K562 (cell line): ENCODE data around the gene ATP6V0E2. TPM values are rescaled to one million over a fixed set of nuclear protein-coding genes. Genes with fewer than 3 reads are reported as not detected.

Experiments used
- CBX1 ChIP-seq: sonication (generic); IDR thresholded peaks from 2 replicates; pipeline ENCODE4 v1.6.1; 2016; ENCODE audit warnings: antibody characterized with exemption, low read depth, mild to moderate bottlenecking
- CHD2 ChIP-seq: IDR thresholded peaks from 2 replicates; pipeline ENCODE4 v1.6.1; 2011; ENCODE audit warnings: low read depth, low read length
- FOXP1 ChIP-seq: sonication (generic); formaldehyde crosslinking; IDR thresholded peaks from 2 replicates; pipeline ENCODE4 v1.8.0; 2022; ENCODE audit warnings: mild to moderate bottlenecking, missing genetic modification reagents
- GTF2F1 ChIP-seq: IDR thresholded peaks from 2 replicates; pipeline ENCODE4 v1.6.1; 2011; ENCODE audit warnings: low read depth, low read length, improper control_type of control experiment
- PTTG1 ChIP-seq: fragments of 450-650 bp; IDR thresholded peaks from 2 replicates; pipeline ENCODE4 v1.6.1; 2016; ENCODE audit warnings: low read depth, mild to moderate bottlenecking, missing genetic modification characterization, missing compliant biosample characterization
- RBM17 ChIP-seq: fragments of 200-400 bp; formaldehyde crosslinking; IDR thresholded peaks from 2 replicates; pipeline ENCODE4 v1.6.1; 2017; ENCODE audit warnings: low read depth, mild to moderate bottlenecking, low read length, borderline replicate concordance
- SETDB1 ChIP-seq: IDR thresholded peaks from one replicate; pipeline ENCODE4 v1.6.1; 2012; ENCODE audit warnings: low read length, control low read depth, inconsistent platforms
- SMARCE1 ChIP-seq: fragments of 450-650 bp; IDR thresholded peaks from 2 replicates; pipeline ENCODE4 v1.7.1; 2016; ENCODE audit warnings: mild to moderate bottlenecking
- TRIM28 ChIP-seq: fragments of 450-650 bp; IDR thresholded peaks from 2 replicates; pipeline ENCODE4 v1.6.1; 2017
- TSC22D4 ChIP-seq: fragments of 450-650 bp; IDR thresholded peaks from 2 replicates; pipeline ENCODE4 v1.6.1; 2016; ENCODE audit warnings: missing genetic modification characterization, missing biosample characterization, control low read depth
- YY1 ChIP-seq, 3 experiments: IDR thresholded peaks; 2 replicates each; pipeline ENCODE4 v1.6.1; 2011; ENCODE audit warnings: low read length in 2 of 3, mild to moderate bottlenecking in 2 of 3, moderate library complexity in 2 of 3, borderline replicate concordance in 1 of 3, control low read depth in 1 of 3, low read depth in 1 of 3; ENCODE audit not compliant: insufficient read depth in 3 of 3, insufficient replicate concordance in 2 of 3, control insufficient read depth in 1 of 3, insufficient read length in 1 of 3; ENCODE audit errors: extremely low read depth in 1 of 3
- ZFP1 ChIP-seq: fragments of 450-650 bp; formaldehyde crosslinking; IDR thresholded peaks from 2 replicates; pipeline ENCODE4 v1.4.0; 2020; ENCODE audit warnings: mild to moderate bottlenecking, mixed read lengths
- ZNF224 ChIP-seq: sonication (generic); formaldehyde crosslinking; IDR thresholded peaks from 2 replicates; pipeline ENCODE4 v1.8.0; 2022; ENCODE audit warnings: mild to moderate bottlenecking, missing genetic modification reagents
- ZNF76 ChIP-seq: fragments of 250-450 bp; sonication (Bioruptor Pico); IDR thresholded peaks from 2 replicates; pipeline ENCODE4 v1.4.0; 2020; ENCODE audit warnings: mild to moderate bottlenecking, moderate library complexity, borderline replicate concordance
- polyA plus RNA-seq, 8 experiments: library from polyadenylated mRNA; depleted of rRNA in 4 of 8; stranded (reverse) in 5 of 8; unstranded in 3 of 8; fragments of >200 nt; fragmentation: Nextera tagmentation in 2 of 8; fragmentation: Illumina TruSeq in 1 of 8; extraction: Ambion mirVana in 2 of 8; extraction: Trizol in 1 of 8; gene quantifications; 2 replicates each; pipeline versions ENCODE4 v1.2.1 to v1.2.3, GENCODE V29; 2011 to 2014; ENCODE audit warnings: inconsistent platforms in 1 of 8, missing spikeins in 1 of 8
- total RNA-seq, 7 experiments: library from RNA; depleted of rRNA in 6 of 7; stranded (reverse); fragments of >200 nt in 6 of 7; fragmentation: Illumina TruSeq in 2 of 7; extraction: Trizol in 2 of 7; gene quantifications; 2 replicates each; pipeline versions ENCODE4 v1.2.1 to v1.2.3, GENCODE V29; 2011 to 2021; ENCODE audit warnings: low replicate concordance in 1 of 7
- TF ChIP-seq, protein P1 (sequence below): fragments of 250-450 bp; sonication (Bioruptor Pico); IDR thresholded peaks from 2 replicates; pipeline ENCODE4 v1.4.0; 2020
- TF ChIP-seq, protein P2 (sequence below): conservative IDR thresholded peaks from 2 replicates; pipeline ENCODE4 v1.6.1; 2011; ENCODE audit warnings: low read depth, mild to moderate bottlenecking, low read length; ENCODE audit not compliant: control insufficient read depth

ATP6V0E2 gene
- total and polyA plus RNA-seq, 9 of the 15 experiments (the other 6 are each of a cell fraction or from before 2014, with no cell fraction given): 0.55 to 18.5 (median 10.9) TPM

DNA sequence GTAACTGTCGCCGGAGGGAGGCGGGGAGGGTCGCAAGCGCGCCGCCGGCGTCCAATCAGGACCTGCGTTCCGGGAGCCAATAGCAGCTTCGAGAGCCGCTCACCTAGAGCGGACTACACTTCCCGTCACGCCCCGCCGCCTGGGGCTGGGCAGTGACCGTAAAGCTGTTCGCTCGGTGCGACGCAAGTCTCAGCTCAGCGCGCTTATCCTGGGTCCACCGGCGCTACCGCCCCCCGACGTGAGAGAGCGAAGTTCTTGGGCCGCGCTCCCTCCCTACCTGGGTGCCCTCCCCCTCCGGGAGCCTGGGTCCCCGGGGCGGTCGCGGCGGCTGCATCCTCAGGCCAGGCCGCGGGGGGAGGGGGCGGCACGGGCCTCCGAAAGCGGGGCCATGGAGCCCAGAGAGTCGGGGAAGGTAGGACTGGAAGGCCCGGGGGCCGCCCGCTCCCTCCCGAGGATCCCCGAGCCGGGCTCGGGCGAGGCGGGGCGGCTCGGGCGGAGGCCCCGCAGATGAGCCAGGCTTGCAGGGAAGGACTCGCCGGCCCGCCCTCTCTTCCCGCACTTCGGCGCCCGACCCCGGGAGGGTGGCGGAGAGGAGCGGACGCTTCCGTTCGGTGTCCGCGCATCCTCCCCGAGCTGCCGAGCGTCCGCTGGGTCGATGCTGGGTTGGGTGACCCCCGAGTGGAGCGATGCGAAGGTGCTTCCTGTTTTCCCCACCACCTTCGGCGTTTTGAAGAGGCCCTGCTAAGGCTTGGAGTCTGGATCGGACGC is 35.4 kb upstream of the ATP6V0E2 start, which contains the start of gene ZNF862 (continued):
- TF ChIP-seq, protein P1, sequence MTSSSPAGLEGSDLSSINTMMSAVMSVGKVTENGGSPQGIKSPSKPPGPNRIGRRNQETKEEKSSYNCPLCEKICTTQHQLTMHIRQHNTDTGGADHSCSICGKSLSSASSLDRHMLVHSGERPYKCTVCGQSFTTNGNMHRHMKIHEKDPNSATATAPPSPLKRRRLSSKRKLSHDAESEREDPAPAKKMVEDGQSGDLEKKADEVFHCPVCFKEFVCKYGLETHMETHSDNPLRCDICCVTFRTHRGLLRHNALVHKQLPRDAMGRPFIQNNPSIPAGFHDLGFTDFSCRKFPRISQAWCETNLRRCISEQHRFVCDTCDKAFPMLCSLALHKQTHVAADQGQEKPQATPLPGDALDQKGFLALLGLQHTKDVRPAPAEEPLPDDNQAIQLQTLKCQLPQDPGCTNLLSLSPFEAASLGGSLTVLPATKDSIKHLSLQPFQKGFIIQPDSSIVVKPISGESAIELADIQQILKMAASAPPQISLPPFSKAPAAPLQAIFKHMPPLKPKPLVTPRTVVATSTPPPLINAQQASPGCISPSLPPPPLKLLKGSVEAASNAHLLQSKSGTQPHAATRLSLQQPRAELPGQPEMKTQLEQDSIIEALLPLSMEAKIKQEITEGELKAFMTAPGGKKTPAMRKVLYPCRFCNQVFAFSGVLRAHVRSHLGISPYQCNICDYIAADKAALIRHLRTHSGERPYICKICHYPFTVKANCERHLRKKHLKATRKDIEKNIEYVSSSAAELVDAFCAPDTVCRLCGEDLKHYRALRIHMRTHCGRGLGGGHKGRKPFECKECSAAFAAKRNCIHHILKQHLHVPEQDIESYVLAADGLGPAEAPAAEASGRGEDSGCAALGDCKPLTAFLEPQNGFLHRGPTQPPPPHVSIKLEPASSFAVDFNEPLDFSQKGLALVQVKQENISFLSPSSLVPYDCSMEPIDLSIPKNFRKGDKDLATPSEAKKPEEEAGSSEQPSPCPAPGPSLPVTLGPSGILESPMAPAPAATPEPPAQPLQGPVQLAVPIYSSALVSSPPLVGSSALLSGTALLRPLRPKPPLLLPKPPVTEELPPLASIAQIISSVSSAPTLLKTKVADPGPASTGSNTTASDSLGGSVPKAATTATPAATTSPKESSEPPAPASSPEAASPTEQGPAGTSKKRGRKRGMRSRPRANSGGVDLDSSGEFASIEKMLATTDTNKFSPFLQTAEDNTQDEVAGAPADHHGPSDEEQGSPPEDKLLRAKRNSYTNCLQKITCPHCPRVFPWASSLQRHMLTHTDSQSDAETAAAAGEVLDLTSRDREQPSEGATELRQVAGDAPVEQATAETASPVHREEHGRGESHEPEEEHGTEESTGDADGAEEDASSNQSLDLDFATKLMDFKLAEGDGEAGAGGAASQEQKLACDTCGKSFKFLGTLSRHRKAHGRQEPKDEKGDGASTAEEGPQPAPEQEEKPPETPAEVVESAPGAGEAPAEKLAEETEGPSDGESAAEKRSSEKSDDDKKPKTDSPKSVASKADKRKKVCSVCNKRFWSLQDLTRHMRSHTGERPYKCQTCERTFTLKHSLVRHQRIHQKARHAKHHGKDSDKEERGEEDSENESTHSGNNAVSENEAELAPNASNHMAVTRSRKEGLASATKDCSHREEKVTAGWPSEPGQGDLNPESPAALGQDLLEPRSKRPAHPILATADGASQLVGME (CRISPR knock-in tag): peak; percentile 12; the same call in 1 of the 2 replicates
- no peak for TF ChIP-seq TRIM28
- peak; percentile 89; the same call in 1 of the 2 replicates for TF ChIP-seq CBX1
- no peak for TF ChIP-seq GTF2F1
- TF ChIP-seq TSC22D4 (tag): no peak
- no peak for TF ChIP-seq SMARCE1
- no peak for TF ChIP-seq PTTG1 (tag)
- TF ChIP-seq ZFP1 (CRISPR knock-in tag): no peak
- no peak for TF ChIP-seq RBM17
- peak; percentile 75; the same call in 1 of the 2 replicates for TF ChIP-seq ZNF224 (CRISPR knock-in tag)
- peak; percentile 62; the same call in 1 of the 2 replicates for TF ChIP-seq CHD2
- TF ChIP-seq, protein P2, sequence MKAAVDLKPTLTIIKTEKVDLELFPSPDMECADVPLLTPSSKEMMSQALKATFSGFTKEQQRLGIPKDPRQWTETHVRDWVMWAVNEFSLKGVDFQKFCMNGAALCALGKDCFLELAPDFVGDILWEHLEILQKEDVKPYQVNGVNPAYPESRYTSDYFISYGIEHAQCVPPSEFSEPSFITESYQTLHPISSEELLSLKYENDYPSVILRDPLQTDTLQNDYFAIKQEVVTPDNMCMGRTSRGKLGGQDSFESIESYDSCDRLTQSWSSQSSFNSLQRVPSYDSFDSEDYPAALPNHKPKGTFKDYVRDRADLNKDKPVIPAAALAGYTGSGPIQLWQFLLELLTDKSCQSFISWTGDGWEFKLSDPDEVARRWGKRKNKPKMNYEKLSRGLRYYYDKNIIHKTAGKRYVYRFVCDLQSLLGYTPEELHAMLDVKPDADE: peak; percentile 99
- TF ChIP-seq YY1 (IDR thresholded peaks at IDR 0.05; ENCODE audit: borderline replicate concordance in 1 of 3, control insufficient read depth in 1 of 3, extremely low read depth in 1 of 3, insufficient read depth in 3 of 3, insufficient read length in 1 of 3, insufficient replicate concordance in 2 of 3, low read depth in 1 of 3, low read length in 2 of 3): peak in 1 of 3 experiments; percentile 65
- peak; percentile 92 for TF ChIP-seq SETDB1
- 0 out of 2 replicates have a peak, but pooled peaks have one; percentile 21 for TF ChIP-seq ZNF76 (CRISPR knock-in tag)
- TF ChIP-seq FOXP1 (CRISPR knock-in tag): peak; percentile 60; the same call in 1 of the 2 replicates
